Panc1 (cell line): Measurements from ENCODE around the gene PRKCA. TPM values are rescaled to one million over a fixed set of nuclear protein-coding genes. Genes with fewer than 3 reads are reported as not detected.

Experiments used
- ATAC-seq: fragments of 200-7000 bp; cut with Tn5 transposase; 2 replicates; pipeline ENCODE4 v1.9.1; 2020; ENCODE audit warnings: mild to moderate bottlenecking, moderate library complexity
- BruUV-seq: library from RNA; stranded (reverse); fragments of 400-500 nt; replicated peaks from 2 replicates; lab custom pipeline; 2021; lab: Mats Ljungman, UMichigan
- CTCF ChIA-PET: fragments of 300-600 bp; sonication (Branson Sonifier 250); formaldehyde crosslinking; loops from one replicate; lab custom pipeline; 2022; ENCODE audit warnings: antibody characterized with exemption; lab: Charles Lee
- POLR2A ChIA-PET: fragments of 300-600 bp; sonication (Branson Sonifier 250); formaldehyde crosslinking; loops from one replicate; lab custom pipeline; 2022; ENCODE audit warnings: antibody characterized with exemption; lab: Charles Lee
- DNase-seq: peaks from one replicate; pipeline ENCODE4 v3.0.0-alpha.2; 2010; ENCODE audit warnings: low read depth, low spot score
- H3K27ac ChIP-seq: 2 replicates; pipeline ENCODE4 v1.5.1; 2011; ENCODE audit warnings: mild to moderate bottlenecking, low read length, inconsistent platforms
- H3K27me3 ChIP-seq: fragments of 200-500 bp; sonication (Bioruptor generic); 2 replicates; pipeline ENCODE4 v1.6.0; 2014; ENCODE audit warnings: low read length, inconsistent platforms; ENCODE audit not compliant: control insufficient read depth, insufficient read depth
- H3K36me3 ChIP-seq: fragments of 200-500 bp; sonication (Bioruptor generic); 2 replicates; pipeline ENCODE4 v1.5.1; 2014; ENCODE audit warnings: inconsistent platforms, mild to moderate bottlenecking, low read length, moderate library complexity; ENCODE audit not compliant: control insufficient read depth, insufficient read depth
- H3K4me1 ChIP-seq: 2 replicates; pipeline ENCODE4 v1.5.1; 2011; ENCODE audit warnings: inconsistent platforms, mild to moderate bottlenecking, low read length, moderate library complexity; ENCODE audit not compliant: control insufficient read depth, insufficient read depth
- H3K4me3 ChIP-seq, 2 experiments: 2 replicates each; pipeline ENCODE4 v1.5.1; 2011 to 2012; ENCODE audit warnings: low read depth in 2 of 2, low read length in 2 of 2, mild to moderate bottlenecking in 2 of 2, inconsistent platforms in 1 of 2, moderate library complexity in 1 of 2
- H3K9me3 ChIP-seq: fragments of 200-500 bp; sonication (Bioruptor generic); 2 replicates; pipeline ENCODE4 v1.5.1; 2014; ENCODE audit warnings: low read depth, mild to moderate bottlenecking, inconsistent platforms, low read length, moderate library complexity; ENCODE audit not compliant: control insufficient read depth, insufficient read depth
- CTCF ChIP-seq: fragments of 450-650 bp; IDR thresholded peaks from 2 replicates; pipeline ENCODE4 v1.5.1; 2017; ENCODE audit warnings: mild to moderate bottlenecking
- POLR2AphosphoS5 ChIP-seq: IDR thresholded peaks from 2 replicates; pipeline ENCODE4 v1.6.1; 2012; ENCODE audit warnings: mild to moderate bottlenecking, low read depth, low read length, moderate library complexity
- REST ChIP-seq, 2 experiments: IDR thresholded peaks; 2 replicates each; pipeline ENCODE4 v1.6.1; 2011 to 2012; ENCODE audit warnings: low read depth in 2 of 2, control low read depth in 1 of 2, low read length in 1 of 2, mild to moderate bottlenecking in 1 of 2, moderate library complexity in 1 of 2; ENCODE audit not compliant: insufficient read depth in 1 of 2
- SIN3A ChIP-seq: IDR thresholded peaks from 2 replicates; pipeline ENCODE4 v1.6.1; 2012; ENCODE audit warnings: low read depth, mild to moderate bottlenecking, low read length, moderate library complexity, borderline replicate concordance; ENCODE audit not compliant: insufficient read depth
- TCF7L2 ChIP-seq: IDR thresholded peaks from 2 replicates; pipeline ENCODE4 v1.6.1; 2011; ENCODE audit warnings: mild to moderate bottlenecking, low read depth, low read length, inconsistent platforms
- in situ Hi-C: cut with HindIII; loops from 2 replicates; pipeline ENCODE4 v1.10.0; 2016; ENCODE audit warnings: low sequenced_read_pairs, low pct_unique_long_range_greater_than_20kb
- intact Hi-C: fragments of 100-400 bp; cut with micrococcal nuclease; formaldehyde crosslinking; loops from one replicate; pipeline ENCODE4 v1.10.0; 2022; ENCODE audit not compliant: unreplicated experiment
- microRNA-seq: library from miRNA; unstranded; fragments of <30 nt; microRNA quantifications from one replicate; pipeline ENCODE4 v1.1.0, GENCODE V29; 2020; ENCODE audit not compliant: unreplicated experiment
- total RNA-seq: library from RNA; stranded (reverse); gene quantifications from one replicate; pipeline ENCODE4 v1.2.1, GENCODE V29; 2021; ENCODE audit not compliant: unreplicated experiment

The PRKCA gene
- total RNA-seq, 1 experiment from 2014 or later: 53.0 TPM

- H3K27ac ChIP-seq: no peak overlapping the region
- no peaks in the 10 kb centered on the region for H3K36me3 ChIP-seq
- POLR2A ChIA-PET: no interaction called here
- ATAC-seq: no peak
- no peaks in the 10 kb centered on the region for H3K4me1 ChIP-seq
- in situ Hi-C loops: no loop called here
- DNase-seq: no peak
- intact Hi-C loops: no loop called here
- CTCF ChIA-PET: no interaction called here
- no peak overlapping the region for H3K4me3 ChIP-seq
- H3K9me3 ChIP-seq: no peaks in the 10 kb centered on the region
- BruUV-seq: no TSS peak
- H3K27me3 ChIP-seq: no peaks in the 10 kb centered on the region; the same call in 1 of the 2 replicates
- TF ChIP-seq REST (IDR thresholded peaks at IDR 0.05; ENCODE audit: insufficient read depth in 1 of 2, low read depth in 2 of 2, low read length in 1 of 2) (no peak), TCF7L2 (no peak), POLR2AphosphoS5 (no peak), SIN3A (no peak), CTCF (no peak)
Measured at GRCh38 chr17:66859353-66859752, 556.9 kb downstream of the PRKCA start.

GRCh38 chr17:66860204-66860603 lies 557.8 kb downstream of the PRKCA start:
- Histone ChIP-seq H3K4me3 (no peak overlapping the region), H3K9me3 (no peaks in the 10 kb centered on the region), H3K36me3 (no peaks in the 10 kb centered on the region), H3K27ac (no peak overlapping the region), H3K27me3 (no peaks in the 10 kb centered on the region; the same call in 1 of the 2 replicates), H3K4me1 (no peaks in the 10 kb centered on the region)
- no peak for TF ChIP-seq REST (IDR thresholded peaks at IDR 0.05; ENCODE audit: insufficient read depth in 1 of 2, low read depth in 2 of 2, low read length in 1 of 2)
- in situ Hi-C loops (no loop called here), intact Hi-C loops (no loop called here)
- DNase-seq (no peak), ATAC-seq (no peak)
- POLR2A ChIA-PET: no interaction called here
- no TSS peak for BruUV-seq
- CTCF ChIA-PET: interaction anchor here (0.7 kb wide), 1 partner anchor 115 kb away, joined by 3 read pairs; no protein-coding TSS in a partner anchor

Small RNA genes lying within 50 kb of the gene (microRNA-seq; reads per million reads assigned to microRNA genes)
- gene MIR634: not detected

Other genes starting within 250 kb of the PRKCA start
- 9.5 TPM for gene CEP112, start 110.5 kb upstream of the PRKCA start, total RNA-seq
- gene APOH, start 73.2 kb upstream of the PRKCA start, total RNA-seq: 1.2 TPM